ENCODE measurements around the gene ITGA5.

- TF ChIP-seq REST (IDR thresholded peaks at IDR 0.05; ENCODE audit: unreplicated experiment) (no peak), CTCF (conservative IDR thresholded peaks at IDR 0.05; ENCODE audit: low read depth in 2 of 2) (no peak), EZH2 (IDR thresholded peaks at IDR 0.05; ENCODE audit: low read depth, unreplicated experiment) (no peak), JUNB (IDR thresholded peaks at IDR 0.05; ENCODE audit: unreplicated experiment) (no peak), ETS1 (IDR thresholded peaks at IDR 0.05) (no peak), ZNF462 (CRISPR knock-in tag; IDR thresholded peaks at IDR 0.05) (no peak), POLR2AphosphoS5 (IDR thresholded peaks at IDR 0.05; ENCODE audit: low read depth) (no peak), CREB1 (CRISPR knock-in tag; IDR thresholded peaks at IDR 0.05; ENCODE audit: low read depth) (no peak), EZH2phosphoT487 (IDR thresholded peaks at IDR 0.05; ENCODE audit: unreplicated experiment) (no peak), ZNF114 (CRISPR knock-in tag; IDR thresholded peaks at IDR 0.05) (no peak)
These were observed 4.7 kb upstream of the ITGA5 start for GRCh38 chr12:54423816-54424150.
